ENCODE measurements around the gene SNX5. TPM values are rescaled to one million over a fixed set of nuclear protein-coding genes. Genes with fewer than 3 reads are reported as not detected.

The SNX5 gene
- polyA plus RNA-seq, 4 donors, result 150 to 235 (median 229) TPM

DNA sequence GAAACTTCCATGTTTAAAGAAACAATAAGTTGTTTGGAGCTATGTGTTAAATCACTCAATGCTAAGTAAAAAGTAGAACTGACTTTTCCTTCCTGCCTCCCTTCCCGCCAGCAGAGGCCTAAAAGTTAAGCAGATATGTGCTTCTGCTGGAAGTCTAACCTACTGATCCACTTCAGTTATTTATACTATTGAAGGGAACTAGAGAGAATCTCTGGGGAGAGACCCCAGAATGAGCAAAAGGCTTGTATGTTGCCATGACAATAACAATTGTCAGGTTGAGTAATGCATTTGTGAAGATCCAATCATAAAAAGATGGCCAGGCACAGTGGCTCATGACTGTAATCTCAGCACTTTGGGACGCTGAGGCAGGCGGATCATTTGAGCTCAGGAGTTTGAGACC is 25.0 kb upstream of the SNX5 start:
- DNase-seq (ENCODE audit: low read depth in 4 of 4, low spot score in 3 of 4), result no peak

DNA sequence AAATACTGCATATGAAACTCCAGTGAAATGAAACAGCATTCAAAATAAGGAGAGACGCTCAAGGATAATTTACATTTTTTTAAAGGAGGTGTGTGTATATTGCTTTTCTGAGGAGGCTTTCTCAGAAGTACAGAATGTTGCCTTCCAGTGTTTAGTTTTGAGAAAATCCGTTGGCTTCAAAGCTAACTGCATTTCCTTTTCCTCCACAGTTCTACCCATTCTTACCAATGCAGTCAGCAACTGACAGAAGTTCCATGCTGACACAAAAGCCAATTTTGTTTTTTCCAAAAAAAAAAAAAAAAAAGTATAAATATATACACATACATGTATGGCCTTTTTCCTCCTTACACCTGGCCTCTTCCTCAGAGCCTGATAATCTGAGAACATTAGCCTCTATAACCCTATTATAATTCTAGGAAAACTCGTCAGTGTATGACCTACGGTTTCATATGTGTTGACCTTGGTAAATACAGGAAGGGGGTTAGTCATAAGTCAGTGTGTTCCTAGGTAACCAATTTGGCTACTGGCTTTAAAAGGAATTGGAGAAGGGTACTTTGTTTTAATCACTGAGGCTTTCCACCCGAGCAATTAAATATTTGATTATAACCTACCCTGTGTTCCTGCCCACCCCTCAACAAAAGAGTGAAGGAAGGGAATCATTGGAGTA is 24.4 kb upstream of the SNX5 start:
- DNase-seq (ENCODE audit: low read depth in 4 of 4, low spot score in 3 of 4), result no peak

DNA sequence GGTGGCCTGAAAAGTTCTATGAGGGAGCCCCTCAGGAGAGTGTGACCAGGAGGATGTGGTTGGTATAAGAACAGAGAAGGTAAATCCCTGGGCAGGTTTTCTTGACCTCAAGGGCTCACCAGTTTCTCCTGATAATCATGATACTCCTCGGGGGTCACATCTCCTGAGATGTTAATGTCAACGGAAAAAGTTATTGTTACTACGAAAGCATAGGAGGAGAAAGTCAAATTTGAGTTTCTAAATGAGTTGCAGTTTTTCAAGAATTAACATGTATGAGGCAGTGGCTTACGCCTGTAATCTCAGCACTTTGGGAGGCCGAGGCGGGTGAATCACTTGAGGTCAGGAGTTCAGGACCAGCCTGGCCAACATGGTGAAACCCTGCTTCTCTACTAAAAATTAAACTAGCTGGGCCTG is 23.6 kb upstream of the SNX5 start:
- DNase-seq (ENCODE audit: low read depth in 4 of 4, low spot score in 3 of 4), result no peak

DNA sequence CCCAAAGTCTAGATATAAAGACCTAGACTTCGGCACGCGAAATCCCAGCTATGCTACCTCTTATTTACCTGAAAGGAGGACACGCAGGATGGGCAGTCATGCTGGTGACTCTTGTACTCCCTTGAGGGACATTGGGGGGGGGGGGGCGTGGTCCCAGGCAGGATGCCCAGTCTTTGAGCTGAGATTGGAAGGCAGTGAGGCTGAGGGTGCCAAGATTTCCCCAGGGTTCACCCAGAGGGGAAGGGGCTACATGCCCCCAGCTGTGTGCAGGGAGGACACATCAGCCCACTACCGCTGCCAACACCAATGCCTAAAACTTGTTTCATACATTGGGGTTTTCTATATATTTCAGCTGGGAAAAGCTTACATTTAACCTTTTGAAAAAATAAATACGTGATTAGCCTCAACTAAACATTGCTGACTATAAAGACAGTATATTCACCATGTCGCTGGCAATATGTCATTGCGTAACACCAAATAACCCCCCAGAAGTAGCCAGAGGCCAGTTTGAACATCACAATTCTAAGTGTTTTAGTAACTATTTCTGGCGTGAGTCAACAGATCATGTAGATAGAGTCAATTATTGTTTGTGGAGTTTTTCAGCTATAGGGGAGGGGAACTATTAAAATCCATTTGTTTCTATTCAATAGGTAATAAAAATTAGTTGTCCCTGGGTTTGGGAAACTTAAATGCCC is 21.8 kb upstream of the SNX5 start:
- DNase-seq (ENCODE audit: low read depth in 4 of 4, low spot score in 3 of 4), result no peak

DNA sequence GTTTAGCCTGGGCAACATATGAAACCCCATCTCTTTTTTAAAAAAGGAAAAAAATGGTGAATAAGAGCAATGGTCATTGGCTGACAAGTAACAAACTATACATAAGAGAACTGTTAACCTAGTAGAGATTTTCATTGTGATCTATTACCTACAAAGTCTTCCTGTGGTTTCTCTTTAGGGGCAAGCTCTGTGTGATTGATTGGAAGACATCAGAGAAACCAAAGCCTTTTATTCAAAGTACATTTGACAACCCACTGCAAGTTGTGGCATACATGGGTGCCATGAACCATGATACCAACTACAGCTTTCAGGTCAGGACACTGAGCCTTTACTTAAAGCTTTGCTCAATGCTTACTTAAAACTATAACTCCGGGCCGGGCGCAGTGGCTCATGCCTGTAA is 19.4 kb upstream of the SNX5 start:
- DNase-seq (ENCODE audit: low read depth in 4 of 4, low spot score in 3 of 4), result no peak

DNA sequence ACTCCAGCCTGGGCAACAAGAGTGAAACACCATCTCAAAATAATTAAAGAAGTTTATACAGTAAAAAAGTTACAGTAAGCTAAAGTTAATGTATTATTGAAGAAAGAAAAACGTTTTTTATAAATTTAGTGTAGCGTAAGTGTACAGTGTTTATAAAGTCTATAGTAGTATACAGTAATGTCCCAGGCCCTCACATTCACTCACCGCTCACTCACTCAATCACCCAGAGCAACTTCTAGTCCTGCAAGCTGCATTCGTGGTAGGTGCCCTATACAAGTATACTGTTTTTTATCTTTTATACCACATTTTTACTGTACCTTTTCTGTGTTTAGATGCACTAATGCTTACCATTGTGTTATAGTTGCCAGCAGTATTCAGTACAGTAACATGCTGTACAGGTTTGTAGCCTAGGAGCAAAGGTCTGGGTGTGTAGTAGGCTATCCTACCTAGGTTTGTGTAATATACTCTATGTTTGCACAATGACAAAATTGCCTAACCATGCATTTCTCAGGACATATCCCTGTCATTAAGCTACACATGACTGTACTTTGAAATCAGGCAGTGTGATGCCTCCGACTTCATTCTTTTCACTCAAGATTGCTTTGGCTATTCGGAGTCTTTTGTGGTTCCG is 16.9 kb upstream of the SNX5 start:
- no peak for DNase-seq (ENCODE audit: low read depth in 4 of 4, low spot score in 3 of 4)

DNA sequence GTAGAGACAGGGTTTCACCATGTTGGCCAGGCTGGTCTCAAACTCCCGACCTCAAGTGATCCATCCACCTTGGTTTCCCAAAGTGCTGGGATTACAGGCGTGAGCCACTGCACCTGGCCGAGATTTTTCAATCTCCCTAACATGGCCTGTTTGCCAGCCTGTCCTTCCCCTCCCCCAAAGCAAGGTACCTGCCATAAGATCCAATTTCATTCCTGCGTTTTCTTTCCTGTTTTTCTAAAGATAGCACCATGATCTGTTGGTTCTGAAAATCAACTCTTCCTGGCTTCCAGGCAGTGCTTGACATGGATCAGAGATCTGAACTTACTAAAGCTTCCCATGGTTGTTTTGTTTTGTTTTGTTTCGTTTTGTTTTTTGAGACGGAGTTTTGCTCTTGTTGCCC is 7.7 kb upstream of the SNX5 start:
- DNase-seq (ENCODE audit: low read depth in 4 of 4, low spot score in 3 of 4), result no peak

DNA sequence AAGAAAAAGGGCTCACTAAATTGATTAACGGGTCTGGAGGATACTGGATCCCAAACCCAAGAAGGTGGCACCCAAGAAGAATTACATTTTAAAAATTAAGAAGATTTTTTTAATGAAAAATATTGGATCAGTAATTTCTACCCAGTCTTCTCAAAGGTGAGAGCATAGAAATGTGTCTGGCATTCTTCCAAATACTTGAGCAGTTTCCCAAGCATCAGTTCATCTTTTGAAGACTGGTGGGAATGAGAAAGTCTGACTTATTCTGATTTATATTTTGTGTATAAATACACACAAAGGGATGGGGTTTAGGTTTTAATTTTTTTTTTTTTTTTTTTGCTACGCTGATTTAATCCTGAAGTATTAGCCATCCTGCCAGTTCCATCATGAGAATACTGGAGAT is 3.5 kb upstream of the SNX5 start:
- DNase-seq (ENCODE audit: low read depth in 4 of 4, low spot score in 3 of 4), result no peak

DNA sequence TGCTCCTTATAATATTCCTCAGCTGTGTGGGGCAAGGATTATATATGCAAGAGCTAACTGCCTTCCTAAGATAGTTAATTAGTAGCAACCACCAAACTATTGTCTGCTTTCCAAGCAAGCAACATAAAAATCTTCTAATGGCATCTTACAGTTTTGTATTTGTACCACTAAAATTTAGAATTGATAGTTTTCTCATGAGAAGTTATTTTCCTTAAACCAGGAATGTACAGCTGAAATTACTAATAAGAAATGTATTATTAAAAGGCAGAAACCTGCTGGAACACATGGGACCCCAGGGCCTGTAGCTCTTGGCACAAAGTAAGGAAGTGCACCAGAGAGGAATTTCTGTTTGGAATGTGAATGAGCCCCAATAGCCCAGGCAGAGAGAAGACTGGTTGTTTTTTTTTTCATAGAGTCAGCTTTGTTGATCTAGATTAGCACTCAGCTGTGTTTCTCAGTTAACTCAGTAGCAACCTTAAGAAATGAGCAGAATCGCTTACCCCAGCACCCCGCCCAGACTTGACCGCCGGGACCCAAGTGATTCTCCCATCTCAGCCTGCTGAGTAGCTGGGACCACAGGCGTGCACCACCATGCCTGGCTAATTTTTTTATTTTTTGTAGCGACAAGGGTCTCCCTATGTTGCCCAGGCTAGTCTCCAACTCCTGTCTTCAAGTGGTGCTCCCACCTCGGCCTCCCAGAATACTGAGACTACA is 2.9 kb upstream of the SNX5 start:
- no peak for DNase-seq (ENCODE audit: low read depth in 4 of 4, low spot score in 3 of 4)

DNA sequence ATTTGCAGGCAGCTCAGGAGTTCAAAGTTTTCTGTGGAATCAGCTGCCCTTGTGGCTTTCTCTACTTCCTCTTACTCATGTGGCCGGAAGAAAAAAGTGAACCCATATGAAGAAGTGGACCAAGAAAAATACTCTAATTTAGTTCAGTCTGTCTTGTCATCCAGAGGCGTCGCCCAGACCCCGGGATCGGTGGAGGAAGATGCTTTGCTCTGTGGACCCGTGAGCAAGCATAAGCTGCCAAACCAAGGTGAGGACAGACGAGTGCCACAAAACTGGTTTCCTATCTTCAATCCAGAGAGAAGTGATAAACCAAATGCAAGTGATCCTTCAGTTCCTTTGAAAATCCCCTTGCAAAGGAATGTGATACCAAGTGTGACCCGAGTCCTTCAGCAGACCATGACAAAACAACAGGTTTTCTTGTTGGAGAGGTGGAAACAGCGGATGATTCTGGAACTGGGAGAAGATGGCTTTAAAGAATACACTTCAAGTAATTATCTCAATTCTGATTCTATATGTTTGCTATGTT is 1.4 kb upstream of the SNX5 start:
- no peak for DNase-seq (ENCODE audit: low read depth in 4 of 4, low spot score in 3 of 4)

DNA sequence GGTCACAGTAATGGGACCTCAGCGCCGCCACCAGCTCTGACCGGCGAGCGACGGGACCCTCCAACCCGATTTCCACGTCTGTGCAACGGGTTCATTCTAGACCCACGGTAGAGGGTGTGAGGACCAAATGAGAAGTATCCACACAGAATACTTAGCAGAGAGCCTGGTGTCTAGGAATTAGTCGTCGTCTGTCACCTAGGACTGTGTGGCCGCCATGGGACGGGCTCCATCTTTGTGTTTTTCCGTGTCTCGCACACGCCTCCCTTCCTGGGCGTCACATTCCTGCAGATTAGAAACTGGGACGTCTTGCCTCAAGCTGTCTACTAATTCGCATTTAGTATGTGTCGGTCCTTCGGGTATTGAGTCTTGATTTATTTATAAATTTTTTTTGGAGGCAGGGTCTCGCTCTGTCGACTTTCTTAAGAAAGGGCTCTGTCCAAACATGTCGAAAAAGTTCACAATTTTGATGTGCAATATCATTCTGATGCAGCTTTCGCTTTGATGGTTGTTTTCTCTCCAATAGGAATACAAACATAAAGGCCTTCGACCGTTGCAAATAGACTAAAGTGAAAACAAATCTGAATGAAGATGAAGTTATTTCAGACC is 787 bp upstream of the SNX5 start:
- DNase-seq (ENCODE audit: low read depth in 4 of 4, low spot score in 3 of 4), result no peak

DNA sequence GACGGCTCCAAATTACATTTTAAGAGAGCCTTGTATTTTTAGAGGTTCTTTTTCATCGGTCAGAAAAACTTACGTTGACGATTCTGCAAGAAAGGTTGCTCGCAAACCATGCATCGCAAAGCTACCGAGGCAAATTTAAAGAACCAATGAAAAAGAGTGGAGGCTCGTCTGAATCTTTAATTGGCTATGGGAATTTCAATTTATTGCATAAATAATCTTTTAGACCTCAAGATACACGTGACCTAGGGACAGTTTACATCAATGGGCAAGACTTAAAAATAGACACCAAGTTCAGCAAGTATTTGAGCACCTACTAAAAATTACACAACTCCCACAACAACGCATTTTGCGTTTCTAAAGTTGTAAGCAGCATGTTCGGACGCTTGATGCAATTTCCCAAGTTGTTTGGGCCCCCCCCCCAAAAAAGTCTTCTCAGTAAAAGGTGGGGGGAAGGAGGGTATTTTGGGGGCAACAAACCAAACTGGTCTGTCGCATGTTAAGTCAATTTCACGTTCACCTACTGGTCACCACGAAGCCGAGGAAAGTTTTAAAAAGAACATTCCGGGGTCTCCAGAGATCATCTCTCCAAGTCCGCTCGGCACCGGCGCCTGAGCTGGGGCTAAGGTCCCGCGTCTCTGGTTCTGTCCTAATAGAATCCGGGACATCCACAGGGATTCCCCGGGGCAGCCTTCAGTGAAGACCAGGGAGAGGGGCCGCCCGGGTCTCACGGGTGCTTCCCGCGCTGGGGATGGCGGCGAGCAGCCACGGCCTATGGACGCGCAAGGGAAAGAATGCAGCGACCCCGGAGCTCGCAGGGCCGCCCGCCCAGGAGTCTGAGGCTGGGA is 851 bp downstream of the SNX5 start:
- no peak for DNase-seq (ENCODE audit: low read depth in 4 of 4, low spot score in 3 of 4)

DNA sequence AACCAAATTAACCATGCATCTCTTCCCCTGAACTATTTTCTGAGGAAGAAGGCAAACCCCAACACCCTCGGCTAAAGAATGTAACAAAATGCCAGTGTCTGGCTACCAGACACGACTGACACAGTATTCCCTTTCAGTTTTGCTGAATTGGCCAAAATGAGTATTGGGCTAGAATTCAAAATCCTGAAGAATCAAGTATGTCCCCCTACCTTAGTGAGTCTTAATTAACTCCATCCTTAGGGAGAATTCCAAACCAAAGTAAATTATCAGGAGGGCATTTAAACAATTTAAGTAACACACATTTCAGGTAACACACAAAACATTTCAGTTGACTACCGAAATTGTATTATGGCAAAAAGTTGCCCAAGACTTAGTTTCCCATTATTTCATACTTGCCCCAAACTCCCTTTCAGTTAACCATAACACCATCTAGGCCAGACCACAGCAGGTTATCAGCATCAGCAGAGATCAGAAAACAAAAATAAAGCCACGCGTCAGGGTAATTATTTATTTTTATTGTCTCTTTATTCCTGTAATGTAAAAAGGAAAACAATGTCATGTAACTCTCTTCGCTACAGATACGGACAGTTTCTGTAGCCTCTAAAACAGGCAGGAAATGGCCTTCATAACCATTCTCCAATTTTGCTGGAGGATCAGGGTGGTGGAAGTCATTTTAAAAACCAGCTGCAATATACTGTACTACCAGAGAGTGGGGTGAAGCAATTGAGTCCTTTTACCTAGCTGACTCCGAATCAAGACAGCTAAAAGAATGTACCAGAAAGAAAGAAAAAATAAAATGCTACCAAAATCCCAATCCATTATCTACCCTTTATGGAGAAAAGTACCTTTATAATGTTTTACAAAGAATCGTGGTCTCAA is 1.9 kb downstream of the SNX5 start:
- no peak for DNase-seq (ENCODE audit: low read depth in 4 of 4, low spot score in 3 of 4)

DNA sequence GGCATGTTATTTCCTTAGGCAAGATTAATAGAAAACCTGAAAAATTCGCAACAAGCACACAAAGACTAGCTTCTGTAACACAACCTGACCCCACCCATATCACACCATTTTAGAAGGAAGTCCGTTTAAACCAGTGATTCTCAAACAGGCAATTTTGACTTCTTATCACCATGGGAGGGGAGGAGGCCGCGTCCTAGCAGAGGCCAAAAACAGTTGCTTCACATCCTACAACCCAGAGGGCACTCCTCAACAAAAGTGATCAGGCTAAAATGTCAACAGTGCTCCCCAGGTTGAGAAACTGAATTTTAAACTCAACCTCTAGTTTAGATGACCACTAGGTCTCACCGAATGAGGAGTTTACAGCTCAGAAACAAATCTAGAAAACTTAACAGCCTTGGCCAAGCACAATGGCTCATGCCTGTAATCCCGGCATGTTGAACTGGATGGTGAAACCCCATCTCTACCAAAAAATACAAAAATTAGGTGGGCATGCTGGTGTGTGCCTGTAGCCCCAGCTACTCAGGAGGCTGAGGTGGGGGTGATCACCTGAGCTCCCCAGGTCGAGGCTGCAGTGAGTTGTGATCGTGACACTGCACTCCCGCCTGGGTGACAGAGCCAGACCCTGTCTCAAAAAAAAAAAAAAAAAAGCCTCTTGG is 3.4 kb downstream of the SNX5 start:
- DNase-seq (ENCODE audit: low read depth in 4 of 4, low spot score in 3 of 4), result no peak

DNA sequence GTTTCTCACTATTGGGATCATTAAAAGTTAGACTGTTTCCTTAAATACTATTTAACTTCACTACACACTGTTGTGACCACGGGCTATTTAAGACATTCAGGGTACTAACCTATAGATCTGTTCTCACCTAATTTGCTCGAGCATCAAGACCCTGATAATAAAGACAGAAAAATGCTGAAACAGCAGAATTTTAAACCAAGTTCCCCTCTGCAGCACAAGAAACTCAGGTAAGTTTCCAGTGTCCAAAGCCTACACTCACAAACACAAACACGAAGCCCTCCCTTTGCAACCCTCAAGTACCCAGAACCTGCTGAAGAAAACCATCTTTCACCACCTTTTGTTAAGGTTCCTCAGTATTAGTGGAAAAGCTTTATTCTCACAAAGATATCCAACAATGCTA is 4.0 kb downstream of the SNX5 start:
- DNase-seq (ENCODE audit: low read depth in 4 of 4, low spot score in 3 of 4), result no peak

DNA sequence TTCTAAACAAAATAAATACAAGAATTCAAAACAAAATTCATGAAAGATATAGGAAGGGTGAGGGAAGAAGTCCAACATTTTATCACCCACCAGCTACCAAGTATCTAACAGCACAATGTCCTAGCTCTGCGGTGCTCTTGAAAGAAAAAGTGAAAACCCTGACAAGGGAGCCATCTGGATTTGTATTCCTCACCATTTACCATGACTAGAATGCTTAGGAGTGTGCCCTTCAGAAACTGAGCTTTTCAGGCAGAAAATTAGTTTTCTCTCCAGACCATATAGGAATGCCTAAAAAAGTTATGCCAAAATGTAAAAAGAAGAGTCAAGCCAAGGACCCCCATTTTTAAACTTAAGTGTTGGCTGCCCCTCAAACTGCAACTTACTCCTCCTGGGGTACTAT is 4.5 kb downstream of the SNX5 start:
- DNase-seq (ENCODE audit: low read depth in 4 of 4, low spot score in 3 of 4), result no peak

DNA sequence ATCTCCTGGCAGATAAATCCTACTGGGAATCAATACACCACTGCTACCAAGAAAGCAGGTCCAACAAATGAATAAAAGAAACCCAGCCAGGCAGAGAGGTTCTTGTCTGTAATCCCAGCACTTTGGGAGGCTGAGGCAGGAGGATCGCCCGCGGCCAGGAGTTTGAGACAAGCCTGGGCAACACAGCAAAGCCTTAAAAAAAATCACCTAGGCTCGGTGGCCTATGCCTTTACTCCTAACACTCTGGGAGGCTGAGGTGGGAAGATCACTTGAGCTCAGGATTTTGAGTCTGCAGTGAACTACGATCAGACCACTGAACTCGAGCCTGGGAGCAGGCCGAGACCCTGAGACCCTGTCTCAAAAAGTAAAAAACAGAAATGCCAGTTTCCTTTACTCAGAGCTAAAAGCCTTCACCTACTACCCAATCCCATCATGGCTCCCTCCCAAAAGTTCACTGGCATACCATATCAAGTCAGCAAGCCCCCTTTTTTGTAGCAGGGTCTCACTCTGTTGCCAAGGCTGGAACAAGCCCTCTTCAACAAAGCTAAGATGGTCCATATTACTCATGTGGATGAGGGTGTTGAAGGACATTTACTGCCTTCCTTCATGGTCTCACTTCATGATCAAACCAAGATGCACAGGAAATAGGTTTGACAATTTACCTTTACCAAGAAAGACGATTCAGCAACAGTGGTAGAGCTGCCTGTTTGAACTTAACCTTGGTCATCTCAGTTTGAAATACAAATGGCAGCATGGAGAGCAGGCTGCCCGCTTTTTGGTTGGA is 5.3 kb downstream of the SNX5 start:
- no peak for DNase-seq (ENCODE audit: low read depth in 4 of 4, low spot score in 3 of 4)

DNA sequence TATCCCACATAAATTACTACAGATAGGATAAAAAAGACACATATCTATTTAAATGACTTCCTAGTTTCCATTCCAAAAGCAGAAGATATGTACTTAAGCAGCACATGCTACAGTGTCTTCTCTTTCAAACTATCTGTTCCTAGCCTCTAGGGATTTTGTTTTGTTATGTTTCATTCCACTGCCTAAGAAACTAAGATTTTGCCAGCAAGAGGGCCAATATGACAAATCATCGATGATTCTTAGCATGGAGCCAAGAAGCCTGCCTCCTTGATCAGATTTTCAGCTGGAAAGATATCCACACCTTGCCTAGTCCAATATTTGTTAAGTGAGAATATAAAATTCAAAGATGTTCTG is 7.0 kb downstream of the SNX5 start:
- DNase-seq (ENCODE audit: low read depth in 4 of 4, low spot score in 3 of 4), result no peak

All from left renal pelvis (tissue), 4 donors.